ENCODE data around the gene SPEM2.

The SPEM2 gene

DNA sequence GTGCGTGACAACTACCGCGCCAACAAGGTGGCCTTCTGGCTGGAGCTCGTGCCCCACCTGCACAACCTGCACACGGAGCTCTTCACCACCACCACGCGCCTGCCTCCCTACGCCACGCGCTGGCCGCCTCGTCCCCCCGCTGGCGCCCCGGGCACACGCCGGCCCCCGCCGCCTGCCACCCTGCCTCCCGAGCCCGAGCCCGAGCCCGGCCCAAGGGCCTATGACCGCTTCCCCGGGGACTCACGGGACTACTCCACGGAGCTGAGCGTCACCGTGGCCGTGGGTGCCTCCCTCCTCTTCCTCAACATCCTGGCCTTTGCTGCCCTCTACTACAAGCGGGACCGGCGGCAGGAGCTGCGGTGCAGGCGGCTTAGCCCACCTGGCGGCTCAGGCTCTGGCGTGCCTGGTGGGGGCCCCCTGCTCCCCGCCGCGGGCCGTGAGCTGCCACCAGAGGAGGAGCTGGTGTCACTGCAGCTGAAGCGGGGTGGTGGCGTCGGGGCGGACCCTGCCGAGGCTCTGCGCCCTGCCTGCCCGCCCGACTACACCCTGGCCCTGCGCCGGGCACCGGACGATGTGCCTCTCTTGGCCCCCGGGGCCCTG lies 8.3 kb upstream of the SPEM2 start:
- no peak for DNase-seq

DNA sequence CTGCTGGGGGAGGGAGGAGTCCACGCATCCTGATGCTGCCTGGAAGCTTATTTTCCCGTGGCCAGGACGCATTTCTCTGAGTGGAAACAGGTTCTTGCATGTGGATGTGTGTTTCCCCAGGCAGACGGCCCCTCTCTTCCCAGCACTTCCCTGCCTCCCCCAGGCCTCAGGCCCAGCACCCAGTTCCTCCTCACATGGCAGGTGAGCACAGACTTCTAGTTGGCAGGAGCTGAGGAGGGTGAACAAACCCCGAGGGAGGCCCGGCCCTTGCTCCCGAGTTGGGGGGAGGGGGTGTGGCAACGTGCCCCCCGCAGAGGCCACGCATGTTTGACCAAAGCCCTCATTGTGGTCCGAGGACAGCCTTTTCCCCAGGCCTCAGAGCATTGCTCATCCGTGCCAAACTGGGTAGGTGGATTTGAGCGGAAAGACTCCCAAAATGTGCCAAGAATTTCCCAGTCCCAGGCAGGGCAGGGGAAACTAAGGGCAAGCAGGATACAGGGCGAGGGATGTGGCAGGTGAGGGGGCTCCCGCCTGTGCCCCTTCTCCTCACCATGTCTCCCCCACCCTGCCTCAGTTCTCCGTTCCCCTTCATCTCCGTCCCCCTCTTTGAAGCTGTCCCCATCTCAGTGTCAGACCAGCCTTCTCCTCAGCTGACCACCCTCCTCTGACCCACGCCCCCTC lies 6.8 kb upstream of the SPEM2 start:
- Histone ChIP-seq H3K4me3 (ENCODE audit: low read depth, low read length) (no peak overlapping the region), H3K36me3 (no peaks in the 10 kb centered on the region), H3K9me3 (no peaks in the 10 kb centered on the region), H3K27me3 (no peaks in the 10 kb centered on the region), H3K4me1 (no peaks in the 10 kb centered on the region)
- no peak for DNase-seq
- TF ChIP-seq, protein P1, sequence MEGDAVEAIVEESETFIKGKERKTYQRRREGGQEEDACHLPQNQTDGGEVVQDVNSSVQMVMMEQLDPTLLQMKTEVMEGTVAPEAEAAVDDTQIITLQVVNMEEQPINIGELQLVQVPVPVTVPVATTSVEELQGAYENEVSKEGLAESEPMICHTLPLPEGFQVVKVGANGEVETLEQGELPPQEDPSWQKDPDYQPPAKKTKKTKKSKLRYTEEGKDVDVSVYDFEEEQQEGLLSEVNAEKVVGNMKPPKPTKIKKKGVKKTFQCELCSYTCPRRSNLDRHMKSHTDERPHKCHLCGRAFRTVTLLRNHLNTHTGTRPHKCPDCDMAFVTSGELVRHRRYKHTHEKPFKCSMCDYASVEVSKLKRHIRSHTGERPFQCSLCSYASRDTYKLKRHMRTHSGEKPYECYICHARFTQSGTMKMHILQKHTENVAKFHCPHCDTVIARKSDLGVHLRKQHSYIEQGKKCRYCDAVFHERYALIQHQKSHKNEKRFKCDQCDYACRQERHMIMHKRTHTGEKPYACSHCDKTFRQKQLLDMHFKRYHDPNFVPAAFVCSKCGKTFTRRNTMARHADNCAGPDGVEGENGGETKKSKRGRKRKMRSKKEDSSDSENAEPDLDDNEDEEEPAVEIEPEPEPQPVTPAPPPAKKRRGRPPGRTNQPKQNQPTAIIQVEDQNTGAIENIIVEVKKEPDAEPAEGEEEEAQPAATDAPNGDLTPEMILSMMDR (IDR thresholded peaks at IDR 0.05; ENCODE audit: low read depth, low read length) = no peak

More for the DNA sequence above, 8.3 kb upstream of the SPEM2 start:
- no peaks in the 10 kb centered on the region for H3K36me3 ChIP-seq
- no peaks in the 10 kb centered on the region for H3K4me1 ChIP-seq
- H3K27me3 ChIP-seq = no peaks in the 10 kb centered on the region
- no peak overlapping the region for H3K4me3 ChIP-seq (ENCODE audit: low read depth, low read length)
- TF ChIP-seq, protein P1 (IDR thresholded peaks at IDR 0.05; ENCODE audit: low read depth, low read length) = no peak
- no peaks in the 10 kb centered on the region for H3K9me3 ChIP-seq

DNA sequence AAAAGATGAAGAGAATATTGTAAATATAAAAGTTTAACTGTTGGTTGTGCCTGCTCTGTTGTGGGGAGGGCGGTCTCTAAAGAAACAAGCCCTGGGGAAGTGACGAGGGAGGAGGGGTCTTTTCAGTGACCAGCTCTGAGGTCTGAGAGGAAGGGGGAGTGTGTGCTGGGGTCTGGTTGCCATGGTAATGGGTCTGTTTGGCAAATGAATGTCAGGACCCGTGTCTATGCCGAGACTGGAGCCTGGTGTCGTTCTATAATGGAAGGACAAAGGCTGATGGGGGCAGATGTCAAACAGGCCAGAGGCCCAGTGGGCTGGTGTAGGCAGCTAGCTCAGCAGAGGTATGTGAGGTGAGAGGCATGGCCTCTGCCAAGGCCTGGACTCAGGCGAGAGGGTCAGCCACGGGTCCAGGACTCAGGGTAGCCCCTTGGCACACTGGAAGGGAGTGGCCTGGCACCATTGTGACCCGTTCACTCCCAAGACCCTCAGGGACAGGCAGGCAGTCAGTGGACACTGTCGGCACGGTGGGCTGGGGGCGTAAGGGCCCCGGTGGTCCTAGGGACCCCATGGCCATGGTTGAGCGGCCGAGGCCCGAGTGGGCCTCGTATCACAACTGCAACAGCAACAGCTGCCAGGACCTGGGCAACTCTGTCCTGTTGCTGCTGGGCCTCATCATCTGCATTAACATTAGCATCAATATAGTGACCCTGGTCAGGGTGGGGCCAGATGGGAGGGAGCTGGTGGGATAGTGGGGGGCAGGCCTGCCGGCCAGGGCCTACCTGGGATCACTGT lies 5.4 kb upstream of the SPEM2 start, which contains the start of gene SPEM1:
SPEM1 (plus strand) TSS at position 506 of the 792 bp plus-strand sequence; CDS start at position 567, 61 bp downstream.
- TF ChIP-seq, protein P1 (IDR thresholded peaks at IDR 0.05; ENCODE audit: low read depth, low read length) = no peak
- Histone ChIP-seq H3K36me3 (no peaks in the 10 kb centered on the region), H3K4me1 (no peaks in the 10 kb centered on the region), H3K27me3 (no peaks in the 10 kb centered on the region), H3K9me3 (no peaks in the 10 kb centered on the region), H3K4me3 (ENCODE audit: low read depth, low read length) (no peak within 1 kb of the TSS)
- DNase-seq = no peak

DNA sequence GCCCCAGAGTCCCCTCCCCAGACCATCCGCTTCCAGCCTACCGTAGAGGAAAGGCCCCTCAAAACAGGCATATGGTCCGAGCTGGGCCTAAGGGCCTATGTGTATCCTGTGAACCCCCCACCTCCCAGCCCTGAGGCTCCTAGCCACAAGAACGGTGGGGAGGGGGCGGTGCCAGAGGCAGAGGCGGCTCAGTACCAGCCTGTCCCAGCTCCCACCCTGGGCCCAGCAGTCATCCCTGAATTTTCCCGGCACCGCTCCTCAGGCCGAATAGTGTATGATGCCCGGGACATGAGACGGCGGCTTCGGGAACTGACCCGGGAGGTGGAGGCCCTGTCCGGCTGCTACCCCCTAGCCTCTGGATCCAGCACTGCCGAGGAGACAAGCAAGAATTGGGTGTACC lies 4.2 kb upstream of the SPEM2 start:
- Histone ChIP-seq H3K9me3 (no peaks in the 10 kb centered on the region), H3K36me3 (no peaks in the 10 kb centered on the region), H3K27me3 (no peaks in the 10 kb centered on the region), H3K4me1 (no peaks in the 10 kb centered on the region), H3K4me3 (ENCODE audit: low read depth, low read length) (no peak overlapping the region)
- TF ChIP-seq, protein P1 (IDR thresholded peaks at IDR 0.05; ENCODE audit: low read depth, low read length) = no peak
- DNase-seq = no peak

DNA sequence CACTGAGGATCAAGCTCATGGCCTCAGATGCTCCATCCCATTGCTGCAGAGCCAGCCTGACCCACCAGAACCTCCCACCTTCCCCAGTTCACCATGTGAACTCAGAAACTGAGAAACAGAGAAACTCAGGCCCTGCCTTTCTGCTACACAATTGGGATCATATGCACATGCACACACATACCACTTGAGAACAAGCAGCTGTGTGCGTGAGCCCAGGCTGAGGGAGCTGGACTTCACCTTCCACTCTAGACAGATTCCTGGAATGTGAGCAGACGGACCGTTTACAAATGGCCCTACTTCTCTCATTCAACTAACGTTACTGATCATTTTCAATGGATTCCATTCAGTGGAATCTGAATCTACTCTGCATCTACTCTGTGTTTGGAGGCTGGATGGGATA lies 1.7 kb upstream of the SPEM2 start:
- TF ChIP-seq, protein P1 (IDR thresholded peaks at IDR 0.05; ENCODE audit: low read depth, low read length) = no peak
- Histone ChIP-seq H3K4me3 (ENCODE audit: low read depth, low read length) (no peak overlapping the region), H3K9me3 (no peaks in the 10 kb centered on the region), H3K4me1 (no peaks in the 10 kb centered on the region), H3K36me3 (no peaks in the 10 kb centered on the region), H3K27me3 (no peaks in the 10 kb centered on the region)
- no peak for DNase-seq
